A549 (cell line): ENCODE results near the gene PAK1IP1.

ENCODE experiments used
- CBX2 ChIP-seq: fragments of 200-600 bp; sonication (generic); IDR thresholded peaks from 2 replicates; pipeline ENCODE4 v1.6.1; 2016; ENCODE audit warnings: low read depth, mild to moderate bottlenecking, borderline replicate concordance
- HDAC2 ChIP-seq: fragments of 200-600 bp; sonication (generic); IDR thresholded peaks from 2 replicates; pipeline ENCODE4 v1.6.1; 2016
- JUN ChIP-seq, 2 experiments: fragments of >200 bp; sonication (Bioruptor Twin); formaldehyde crosslinking; IDR thresholded peaks; 2 replicates in 1 of 2; 3 replicates in 1 of 2; pipeline ENCODE4 v1.6.1; 2016 to 2017
- PBX3 ChIP-seq: IDR thresholded peaks from 2 replicates; pipeline ENCODE4 v1.6.1; 2012
- POLR2A ChIP-seq: IDR thresholded peaks from 2 replicates; pipeline ENCODE4 v1.6.1; 2012; ENCODE audit warnings: mild to moderate bottlenecking, low read length
- TF ChIP-seq, protein P1 (sequence below): fragments of >200 bp; sonication (Bioruptor Twin); formaldehyde crosslinking; IDR thresholded peaks from 3 replicates; pipeline ENCODE4 v1.5.1; 2016
- TF ChIP-seq, protein P2 (sequence below): fragments of 150-350 bp; IDR thresholded peaks from 2 replicates; pipeline ENCODE4 v1.6.1; 2014; ENCODE audit warnings: low read depth, mild to moderate bottlenecking, low read length

DNA sequence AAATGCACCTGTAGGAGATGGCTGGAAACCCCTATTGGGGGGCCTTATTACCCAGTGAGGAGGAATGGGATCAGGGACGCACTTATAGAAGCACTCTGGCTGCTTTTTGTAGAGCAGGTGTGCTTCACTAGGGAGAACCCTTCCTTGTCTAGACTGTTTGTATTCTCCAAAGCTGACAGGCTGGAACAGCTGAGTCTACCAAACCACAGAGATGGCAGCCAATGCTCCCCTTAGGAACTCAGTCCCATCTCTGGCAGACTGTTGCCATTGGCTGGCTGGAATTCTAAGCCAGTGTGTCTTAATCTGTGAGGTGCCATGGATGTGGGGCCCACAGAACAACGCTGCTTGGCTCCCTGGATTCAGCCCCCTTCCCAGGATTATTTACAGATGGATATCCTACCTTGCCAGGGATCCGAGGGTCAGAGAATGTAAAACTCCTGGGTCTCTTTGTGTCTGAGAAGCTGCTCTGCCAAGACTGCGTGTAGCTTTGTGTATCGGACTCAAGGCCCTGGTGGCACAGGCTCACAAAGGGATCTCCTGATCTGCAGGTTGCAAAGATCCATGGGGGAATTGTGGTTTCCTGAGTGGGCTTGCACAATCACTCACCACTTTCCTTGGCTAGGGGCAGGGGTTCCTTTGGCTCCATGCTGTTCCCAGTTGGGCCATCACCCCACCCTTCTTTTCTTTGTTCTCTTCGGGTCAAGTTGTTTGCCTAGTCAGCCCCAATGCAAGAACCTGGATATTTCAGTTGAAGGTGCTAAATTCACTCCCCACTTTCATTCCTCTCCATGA, 26.4 kb upstream of the PAK1IP1 start:
- TF ChIP-seq, protein P1, sequence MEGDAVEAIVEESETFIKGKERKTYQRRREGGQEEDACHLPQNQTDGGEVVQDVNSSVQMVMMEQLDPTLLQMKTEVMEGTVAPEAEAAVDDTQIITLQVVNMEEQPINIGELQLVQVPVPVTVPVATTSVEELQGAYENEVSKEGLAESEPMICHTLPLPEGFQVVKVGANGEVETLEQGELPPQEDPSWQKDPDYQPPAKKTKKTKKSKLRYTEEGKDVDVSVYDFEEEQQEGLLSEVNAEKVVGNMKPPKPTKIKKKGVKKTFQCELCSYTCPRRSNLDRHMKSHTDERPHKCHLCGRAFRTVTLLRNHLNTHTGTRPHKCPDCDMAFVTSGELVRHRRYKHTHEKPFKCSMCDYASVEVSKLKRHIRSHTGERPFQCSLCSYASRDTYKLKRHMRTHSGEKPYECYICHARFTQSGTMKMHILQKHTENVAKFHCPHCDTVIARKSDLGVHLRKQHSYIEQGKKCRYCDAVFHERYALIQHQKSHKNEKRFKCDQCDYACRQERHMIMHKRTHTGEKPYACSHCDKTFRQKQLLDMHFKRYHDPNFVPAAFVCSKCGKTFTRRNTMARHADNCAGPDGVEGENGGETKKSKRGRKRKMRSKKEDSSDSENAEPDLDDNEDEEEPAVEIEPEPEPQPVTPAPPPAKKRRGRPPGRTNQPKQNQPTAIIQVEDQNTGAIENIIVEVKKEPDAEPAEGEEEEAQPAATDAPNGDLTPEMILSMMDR, result no peak
- TF ChIP-seq PBX3, result no peak
- no peak for TF ChIP-seq HDAC2
- TF ChIP-seq, protein P2, sequence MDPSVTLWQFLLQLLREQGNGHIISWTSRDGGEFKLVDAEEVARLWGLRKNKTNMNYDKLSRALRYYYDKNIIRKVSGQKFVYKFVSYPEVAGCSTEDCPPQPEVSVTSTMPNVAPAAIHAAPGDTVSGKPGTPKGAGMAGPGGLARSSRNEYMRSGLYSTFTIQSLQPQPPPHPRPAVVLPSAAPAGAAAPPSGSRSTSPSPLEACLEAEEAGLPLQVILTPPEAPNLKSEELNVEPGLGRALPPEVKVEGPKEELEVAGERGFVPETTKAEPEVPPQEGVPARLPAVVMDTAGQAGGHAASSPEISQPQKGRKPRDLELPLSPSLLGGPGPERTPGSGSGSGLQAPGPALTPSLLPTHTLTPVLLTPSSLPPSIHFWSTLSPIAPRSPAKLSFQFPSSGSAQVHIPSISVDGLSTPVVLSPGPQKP, result no peak
- no peak for TF ChIP-seq CBX2
- no peak for TF ChIP-seq JUN (IDR thresholded peaks at IDR 0.05)
- TF ChIP-seq POLR2A, result no peak
